Epithelial cell of esophagus (primary cell): ENCODE measurements around the gene MTHFD1.

Experiments used
- DNase-seq: peaks from one replicate; pipeline ENCODE4 v3.0.0; 2010; ENCODE audit warnings: low read depth
- H3K4me3 ChIP-seq: 2 replicates; pipeline ENCODE4 v1.5.1; 2011; ENCODE audit warnings: mild to moderate bottlenecking, low read length, control low read depth
- TF ChIP-seq, protein P1 (sequence below): IDR thresholded peaks from 2 replicates; pipeline ENCODE4 v1.5.1; 2011; ENCODE audit warnings: low read depth, mild to moderate bottlenecking, low read length, control low read depth, inconsistent platforms; ENCODE audit not compliant: insufficient read depth; ENCODE audit errors: missing control alignments

The MTHFD1 gene

DNA sequence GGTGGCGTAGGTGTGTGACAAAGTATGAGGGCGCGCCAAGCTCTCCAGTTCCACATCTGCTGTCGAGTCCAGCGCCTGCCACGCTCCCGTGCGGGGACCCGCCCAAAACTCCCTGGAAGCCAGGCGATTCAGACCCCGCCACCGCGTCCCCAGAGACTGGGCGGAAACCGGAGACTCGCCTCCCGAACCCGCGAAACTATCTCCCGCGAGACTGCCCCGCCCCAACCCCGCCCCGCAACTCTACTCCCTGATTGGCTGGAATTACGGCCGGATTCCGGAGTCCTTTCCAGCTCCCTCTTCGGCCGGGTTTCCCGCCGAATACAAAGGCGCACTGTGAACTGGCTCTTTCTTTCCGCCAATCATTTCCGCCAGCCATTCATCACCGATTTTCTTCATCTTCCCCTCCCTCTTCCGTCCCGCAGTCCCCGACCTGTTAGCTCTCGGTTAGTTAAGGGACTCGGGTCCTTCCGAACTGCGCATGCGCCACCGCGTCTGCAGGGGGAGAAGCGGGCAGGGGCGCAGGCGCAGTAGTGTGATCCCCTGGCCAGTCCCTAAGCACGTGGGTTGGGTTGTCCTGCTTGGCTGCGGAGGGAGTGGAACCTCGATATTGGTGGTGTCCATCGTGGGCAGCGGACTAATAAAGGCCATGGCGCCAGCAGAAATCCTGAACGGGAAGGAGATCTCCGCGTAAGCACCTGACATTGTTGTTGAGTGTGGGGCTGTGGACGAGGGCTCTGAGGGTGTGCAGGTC is at the start of gene MTHFD1:
TSS of gene MTHFD1 (plus strand) at position 572 of the 751 bp plus-strand sequence. CDS start at position 647, 75 bp downstream.
- TF ChIP-seq, protein P1, sequence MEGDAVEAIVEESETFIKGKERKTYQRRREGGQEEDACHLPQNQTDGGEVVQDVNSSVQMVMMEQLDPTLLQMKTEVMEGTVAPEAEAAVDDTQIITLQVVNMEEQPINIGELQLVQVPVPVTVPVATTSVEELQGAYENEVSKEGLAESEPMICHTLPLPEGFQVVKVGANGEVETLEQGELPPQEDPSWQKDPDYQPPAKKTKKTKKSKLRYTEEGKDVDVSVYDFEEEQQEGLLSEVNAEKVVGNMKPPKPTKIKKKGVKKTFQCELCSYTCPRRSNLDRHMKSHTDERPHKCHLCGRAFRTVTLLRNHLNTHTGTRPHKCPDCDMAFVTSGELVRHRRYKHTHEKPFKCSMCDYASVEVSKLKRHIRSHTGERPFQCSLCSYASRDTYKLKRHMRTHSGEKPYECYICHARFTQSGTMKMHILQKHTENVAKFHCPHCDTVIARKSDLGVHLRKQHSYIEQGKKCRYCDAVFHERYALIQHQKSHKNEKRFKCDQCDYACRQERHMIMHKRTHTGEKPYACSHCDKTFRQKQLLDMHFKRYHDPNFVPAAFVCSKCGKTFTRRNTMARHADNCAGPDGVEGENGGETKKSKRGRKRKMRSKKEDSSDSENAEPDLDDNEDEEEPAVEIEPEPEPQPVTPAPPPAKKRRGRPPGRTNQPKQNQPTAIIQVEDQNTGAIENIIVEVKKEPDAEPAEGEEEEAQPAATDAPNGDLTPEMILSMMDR: no peak

DNA sequence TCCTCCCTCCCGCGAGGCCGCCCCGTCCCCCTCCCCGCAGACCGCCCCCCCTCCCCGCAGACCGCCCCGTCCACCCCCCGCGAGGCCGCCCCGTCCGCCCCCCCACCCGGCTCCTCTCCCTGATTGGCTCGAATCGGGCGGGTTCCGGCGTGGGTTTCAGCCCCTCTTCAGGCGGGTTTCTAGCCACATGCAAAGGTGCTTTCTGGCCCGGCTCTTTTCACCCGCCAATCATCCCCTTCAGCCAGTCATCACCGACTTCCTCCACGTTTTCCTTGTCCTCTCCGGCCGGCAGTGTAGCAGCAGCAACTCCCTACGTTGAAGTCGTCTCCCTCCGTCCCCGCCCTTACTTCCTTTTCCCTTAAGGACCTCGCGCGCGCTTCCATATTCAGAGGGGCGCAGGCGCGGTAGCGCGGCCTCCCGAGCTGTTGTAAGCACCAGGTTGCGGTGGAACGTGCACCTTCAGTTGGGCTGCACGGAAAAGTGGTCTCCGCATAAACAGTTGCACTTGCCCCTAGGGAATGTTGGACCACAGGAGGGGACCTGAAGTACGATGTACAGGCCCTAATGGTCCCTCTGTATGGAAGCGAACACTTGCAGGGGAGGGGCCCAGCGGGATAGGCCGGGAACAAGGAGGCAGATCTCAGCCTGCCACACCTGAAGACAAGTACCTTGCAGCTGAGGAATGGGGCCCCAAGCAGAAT is 49.4 kb upstream of the MTHFD1 start:
- TF ChIP-seq, protein P1: no peak
- peak; percentile 99 for DNase-seq
- H3K4me3 ChIP-seq: peak overlapping the region; percentile 79

More for the DNA sequence above, at the start of gene MTHFD1:
- peak within 1 kb of the TSS; percentile 88 for H3K4me3 ChIP-seq
- DNase-seq: peak; percentile 99

DNA sequence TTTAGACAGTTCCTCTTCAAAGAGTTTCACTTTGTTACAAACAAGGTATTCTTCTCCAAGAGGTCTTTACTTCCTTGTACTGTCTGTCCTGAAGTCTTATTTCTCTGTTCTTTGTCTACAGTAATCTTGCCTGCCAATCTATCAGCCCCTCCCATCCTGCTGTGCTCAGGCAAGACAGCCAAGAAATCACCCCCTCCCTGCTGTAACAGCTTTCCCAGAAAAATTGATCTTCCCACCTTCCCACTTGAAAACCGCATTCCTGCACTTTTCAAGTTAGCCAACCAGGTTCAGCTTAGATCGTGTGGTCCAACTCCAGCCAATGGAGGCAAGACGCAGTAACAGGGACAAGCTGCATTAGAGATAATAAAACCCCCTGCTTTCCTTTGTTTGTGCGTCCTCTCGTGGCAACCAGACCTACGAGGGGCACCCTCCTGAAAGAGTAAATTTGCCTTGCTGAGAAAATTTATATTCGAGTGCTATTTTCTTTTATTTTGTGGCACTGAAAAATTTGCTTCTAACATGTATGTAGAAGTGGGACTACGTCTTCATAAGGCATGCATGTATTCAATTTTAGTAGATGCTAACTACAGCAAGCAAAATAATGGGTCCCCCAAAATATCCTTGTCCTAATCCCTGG is 47.5 kb upstream of the MTHFD1 start:
- TF ChIP-seq, protein P1: no peak
- H3K4me3 ChIP-seq: no peak overlapping the region
- no peak for DNase-seq

DNA sequence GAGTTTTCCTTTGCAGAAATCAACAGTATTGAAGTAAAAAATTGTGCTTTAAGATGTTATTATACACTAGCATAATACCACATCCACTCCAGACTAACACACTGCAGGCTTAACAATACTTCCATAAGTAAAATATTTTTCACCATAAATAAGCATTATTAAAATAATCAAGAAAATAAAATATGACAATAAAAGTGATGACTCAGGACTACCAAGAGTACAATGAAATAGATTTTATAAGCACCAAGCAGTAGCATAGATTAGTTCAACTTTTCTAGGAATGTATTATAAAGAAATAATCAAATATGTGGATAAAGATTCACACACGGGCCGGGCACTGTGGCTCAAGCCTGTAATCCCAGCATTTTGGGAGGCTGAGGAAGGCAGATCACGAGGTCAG is 40.4 kb upstream of the MTHFD1 start:
- no peak overlapping the region for H3K4me3 ChIP-seq
- TF ChIP-seq, protein P1: no peak
- DNase-seq: no peak

DNA sequence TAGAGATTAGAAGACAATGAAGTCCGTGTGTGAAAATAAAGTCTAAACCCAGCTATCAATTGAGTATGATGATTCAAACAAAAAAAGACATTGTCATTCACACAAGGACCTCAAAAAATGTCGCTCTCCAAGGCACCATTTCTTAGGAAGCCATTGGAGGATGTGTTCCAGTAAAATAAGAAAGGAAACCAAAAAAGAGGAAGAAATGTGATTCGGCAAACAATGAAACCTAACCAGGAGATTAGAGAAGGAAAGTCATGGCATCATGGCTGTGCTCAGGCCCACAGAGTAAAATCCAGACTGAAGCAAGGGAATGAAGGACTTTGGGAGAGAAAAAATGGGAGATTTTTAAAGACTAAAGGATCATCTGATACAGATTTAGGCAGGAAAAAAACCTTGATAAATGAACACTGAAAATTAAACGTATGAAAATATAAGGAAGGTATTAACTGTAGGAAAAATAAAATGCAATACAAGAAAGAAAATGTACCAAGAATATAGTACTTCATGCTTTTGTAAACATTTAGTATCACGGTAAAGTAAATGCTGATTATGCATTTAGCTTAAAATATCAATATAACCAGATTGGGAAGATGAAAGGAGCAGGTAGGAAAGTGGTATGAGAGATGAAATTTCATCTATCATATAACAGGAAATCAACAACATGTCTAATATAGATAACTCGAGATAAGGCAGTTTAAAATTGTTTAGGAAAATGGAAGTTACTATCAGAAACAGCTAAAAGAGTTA is 38.2 kb upstream of the MTHFD1 start:
- TF ChIP-seq, protein P1: no peak
- H3K4me3 ChIP-seq: no peak overlapping the region
- no peak for DNase-seq

DNA sequence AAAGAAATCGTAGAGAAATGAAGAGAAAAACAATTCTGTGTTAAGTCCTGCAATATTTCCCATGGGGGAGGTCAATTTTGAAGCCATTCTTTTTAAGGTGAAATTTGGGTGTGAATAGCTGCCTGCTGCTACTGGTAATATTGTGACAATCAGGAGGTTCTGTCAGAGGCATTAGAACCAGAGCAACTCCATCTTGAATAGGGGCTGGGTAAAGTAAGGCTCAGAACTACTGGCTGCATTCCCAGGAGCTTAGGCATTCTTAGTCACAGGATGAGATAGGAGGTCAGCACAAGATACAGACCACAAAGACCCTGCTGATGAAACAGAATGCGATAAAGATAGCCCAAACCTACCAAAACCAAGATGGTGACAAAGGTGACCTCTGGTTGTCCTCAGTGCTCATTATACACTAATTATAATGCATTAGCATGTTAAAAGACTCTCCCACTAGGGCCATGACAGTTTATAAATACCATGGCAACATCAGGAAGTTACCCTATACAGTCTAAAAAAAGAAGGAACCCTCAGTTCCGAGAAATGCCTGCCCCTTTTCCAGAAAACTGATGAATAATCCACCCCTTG is 24.8 kb upstream of the MTHFD1 start:
- TF ChIP-seq, protein P1: no peak
- peak; percentile 17 for DNase-seq
- H3K4me3 ChIP-seq: no peak overlapping the region
